SJSA1 (cell line): ENCODE results near the gene NRCAM. TPM values are rescaled to one million over a fixed set of nuclear protein-coding genes. Genes with fewer than 3 reads are reported as not detected.

Source experiments
- DNase-seq, 2 experiments: peaks; one replicate each; pipeline ENCODE4 v3.0.0-alpha.2; 2015 to 2020; ENCODE audit warnings: low spot score in 2 of 2, low read depth in 1 of 2
- H3K27ac ChIP-seq: fragments of 250-450 bp; sonication (Bioruptor Pico); 2 replicates; pipeline ENCODE4 v1.5.1; 2020; ENCODE audit warnings: mild to moderate bottlenecking, moderate library complexity
- H3K27me3 ChIP-seq: fragments of 250-450 bp; sonication (Bioruptor Pico); replicated peaks from 2 replicates; pipeline ENCODE4 v1.5.1; 2020; ENCODE audit warnings: mild to moderate bottlenecking, moderate library complexity
- H3K36me3 ChIP-seq: fragments of 250-450 bp; sonication (Bioruptor Pico); 2 replicates; pipeline ENCODE4 v1.5.1; 2020; ENCODE audit warnings: mild to moderate bottlenecking
- H3K4me1 ChIP-seq: fragments of 250-450 bp; sonication (Bioruptor Pico); replicated peaks from 2 replicates; pipeline ENCODE4 v1.6.1; 2021; ENCODE audit warnings: mild to moderate bottlenecking
- H3K4me3 ChIP-seq: fragments of 250-450 bp; sonication (Bioruptor Pico); 2 replicates; pipeline ENCODE4 v1.5.1; 2020; ENCODE audit warnings: mild to moderate bottlenecking
- H3K9me3 ChIP-seq: fragments of 250-450 bp; sonication (Bioruptor Pico); replicated peaks from 2 replicates; pipeline ENCODE4 v1.5.1; 2020; ENCODE audit warnings: mild to moderate bottlenecking
- total RNA-seq: library from RNA; depleted of rRNA; stranded (reverse); fragments of >200 nt; shearing (Covaris generic); gene quantifications from 2 replicates; pipeline ENCODE4 v1.2.3, GENCODE V29; 2014

Gene NRCAM
- total RNA-seq, 1 experiment from 2014 or later = not detected

DNA sequence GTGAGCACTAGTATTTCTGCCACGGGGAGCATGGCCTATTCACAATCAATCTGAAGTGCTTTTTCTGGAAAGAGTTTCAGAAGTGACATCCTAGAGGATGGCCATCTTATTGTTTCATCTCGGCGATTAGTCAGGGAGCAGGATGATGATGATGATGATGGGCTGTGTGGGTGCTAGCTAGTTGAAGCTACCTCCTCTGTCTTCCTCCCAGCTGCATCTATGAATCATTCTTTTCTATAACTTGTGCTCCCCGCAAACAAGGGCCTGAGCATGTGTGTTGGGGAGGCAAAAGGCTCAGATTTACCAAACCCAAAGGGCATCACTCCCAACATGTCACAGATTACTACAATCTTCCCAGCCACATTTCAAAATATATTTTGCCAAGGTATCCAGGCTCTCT is 207.4 kb downstream of the NRCAM start:
- Histone ChIP-seq H3K4me3 (no peak overlapping the region), H3K9me3 (no peaks in the 10 kb centered on the region), H3K36me3 (no peaks in the 10 kb centered on the region), H3K4me1 (peaks cover 15% of the 10 kb centered on the region), H3K27me3 (no peaks in the 10 kb centered on the region), H3K27ac (no peak overlapping the region)
- no peak for DNase-seq

DNA sequence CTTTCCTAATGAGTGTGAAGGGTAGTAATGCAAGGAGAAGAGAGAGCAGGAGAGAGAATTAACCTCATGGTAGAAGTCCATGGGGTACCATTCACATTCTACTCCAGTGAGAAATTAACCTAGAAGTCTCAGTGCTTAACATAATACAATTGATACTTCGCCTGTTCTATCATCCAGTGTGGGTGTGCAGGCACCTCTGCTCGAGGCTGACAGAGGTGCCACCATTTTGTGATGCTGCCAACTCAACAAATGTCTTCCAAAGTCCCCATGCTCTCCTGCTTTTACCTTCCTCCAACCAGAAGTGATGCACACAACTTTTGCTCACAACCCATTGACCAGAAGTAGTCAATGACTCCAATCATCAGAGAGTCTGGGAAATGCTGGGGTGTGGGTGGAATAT is 207.8 kb downstream of the NRCAM start:
- no peaks in the 10 kb centered on the region for H3K36me3 ChIP-seq
- no peak overlapping the region for H3K27ac ChIP-seq
- H3K4me3 ChIP-seq = no peak overlapping the region
- DNase-seq = no peak
- H3K4me1 ChIP-seq = peaks cover 15% of the 10 kb centered on the region
- H3K9me3 ChIP-seq = no peaks in the 10 kb centered on the region
- H3K27me3 ChIP-seq = no peaks in the 10 kb centered on the region

DNA sequence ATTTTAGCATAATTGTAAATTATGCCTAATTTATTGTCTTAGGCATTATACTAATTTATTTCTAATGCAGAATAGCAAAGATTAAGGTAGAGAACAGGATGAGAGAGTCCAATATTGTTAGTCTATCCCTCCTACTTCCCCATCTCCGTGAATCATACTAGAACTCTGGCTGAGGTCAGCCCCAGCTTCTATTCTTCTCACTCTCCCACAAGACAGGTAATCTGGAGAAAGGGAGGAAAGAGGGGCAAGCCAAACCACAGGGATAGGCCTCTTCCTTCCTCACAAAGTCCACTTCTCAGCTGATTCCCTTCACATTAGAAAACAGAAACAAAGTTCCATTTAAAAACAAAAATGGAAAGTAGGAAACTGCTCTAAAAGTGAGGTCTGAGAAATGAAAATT is 208.6 kb downstream of the NRCAM start:
- Histone ChIP-seq H3K4me3 (no peak overlapping the region), H3K4me1 (peaks cover 15% of the 10 kb centered on the region), H3K27me3 (no peaks in the 10 kb centered on the region), H3K27ac (no peak overlapping the region), H3K9me3 (no peaks in the 10 kb centered on the region), H3K36me3 (no peaks in the 10 kb centered on the region)
- no peak for DNase-seq

- H3K4me1 ChIP-seq = peaks cover 15% of the 10 kb centered on the region
- no peaks in the 10 kb centered on the region for H3K9me3 ChIP-seq
- no peaks in the 10 kb centered on the region for H3K36me3 ChIP-seq
- no peak overlapping the region for H3K4me3 ChIP-seq
- H3K27me3 ChIP-seq = no peaks in the 10 kb centered on the region
- peak; percentile 76 to 77 for DNase-seq
- H3K27ac ChIP-seq = peak overlapping the region; percentile 75
Measured at GRCh38 chr7:108246227-108246837, 209.9 kb downstream of the NRCAM start.

DNA sequence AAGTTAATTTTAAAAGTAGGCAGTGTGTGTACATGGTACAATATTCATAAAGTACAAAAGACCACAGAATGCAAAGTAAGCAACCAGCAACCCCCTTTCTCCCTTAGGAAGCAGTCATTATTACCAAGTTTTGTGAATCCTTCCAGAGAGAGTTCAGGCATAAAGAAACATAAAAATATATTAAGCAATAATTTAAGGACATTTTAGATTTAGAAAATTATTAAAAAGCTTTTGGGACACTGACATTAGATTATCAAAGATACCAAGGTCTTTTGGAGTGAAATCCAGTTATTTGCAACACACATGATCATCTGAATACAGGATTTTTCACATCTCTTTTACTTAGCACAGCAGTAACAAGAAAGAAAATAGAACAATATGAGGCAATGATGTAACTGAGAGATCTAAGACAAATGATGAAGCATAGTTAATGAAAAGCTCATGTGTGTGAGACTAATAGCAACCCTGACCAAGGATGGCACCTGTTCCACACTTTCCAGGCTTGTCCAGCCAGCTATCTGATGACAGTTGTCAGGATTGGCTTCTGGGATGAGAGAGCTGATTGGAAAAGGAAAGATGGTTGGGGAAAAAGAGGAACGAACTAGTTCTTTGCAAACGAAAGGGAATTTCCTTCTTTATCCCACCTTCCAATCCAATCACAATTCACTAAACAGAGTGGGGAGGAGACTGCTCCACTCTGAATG is 210.6 kb downstream of the NRCAM start:
- peak overlapping the region; percentile 75 for H3K27ac ChIP-seq
- H3K4me3 ChIP-seq = no peak overlapping the region
- H3K9me3 ChIP-seq = no peaks in the 10 kb centered on the region
- H3K4me1 ChIP-seq = peaks cover 15% of the 10 kb centered on the region
- H3K27me3 ChIP-seq = no peaks in the 10 kb centered on the region
- H3K36me3 ChIP-seq = no peaks in the 10 kb centered on the region
- DNase-seq = no peak

DNA sequence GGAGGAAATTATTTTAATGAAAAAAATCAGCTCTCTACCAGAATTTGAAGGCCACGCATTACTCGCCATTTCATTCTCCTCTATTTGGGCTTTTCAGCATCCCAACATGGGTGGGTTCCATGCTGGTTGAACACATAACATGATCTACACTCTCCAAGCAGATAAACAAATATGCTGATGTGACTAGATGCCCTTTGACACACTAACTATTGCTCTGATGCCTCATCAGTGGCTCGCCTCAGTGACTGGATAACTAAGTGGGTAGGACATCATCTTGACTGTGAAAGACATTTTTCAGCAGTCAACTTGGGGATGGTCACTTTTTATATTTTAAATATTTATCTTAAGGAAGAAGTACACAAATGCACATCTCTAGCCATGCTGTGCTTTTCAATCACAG is 212.1 kb downstream of the NRCAM start:
- H3K27ac ChIP-seq = no peak overlapping the region

DNA sequence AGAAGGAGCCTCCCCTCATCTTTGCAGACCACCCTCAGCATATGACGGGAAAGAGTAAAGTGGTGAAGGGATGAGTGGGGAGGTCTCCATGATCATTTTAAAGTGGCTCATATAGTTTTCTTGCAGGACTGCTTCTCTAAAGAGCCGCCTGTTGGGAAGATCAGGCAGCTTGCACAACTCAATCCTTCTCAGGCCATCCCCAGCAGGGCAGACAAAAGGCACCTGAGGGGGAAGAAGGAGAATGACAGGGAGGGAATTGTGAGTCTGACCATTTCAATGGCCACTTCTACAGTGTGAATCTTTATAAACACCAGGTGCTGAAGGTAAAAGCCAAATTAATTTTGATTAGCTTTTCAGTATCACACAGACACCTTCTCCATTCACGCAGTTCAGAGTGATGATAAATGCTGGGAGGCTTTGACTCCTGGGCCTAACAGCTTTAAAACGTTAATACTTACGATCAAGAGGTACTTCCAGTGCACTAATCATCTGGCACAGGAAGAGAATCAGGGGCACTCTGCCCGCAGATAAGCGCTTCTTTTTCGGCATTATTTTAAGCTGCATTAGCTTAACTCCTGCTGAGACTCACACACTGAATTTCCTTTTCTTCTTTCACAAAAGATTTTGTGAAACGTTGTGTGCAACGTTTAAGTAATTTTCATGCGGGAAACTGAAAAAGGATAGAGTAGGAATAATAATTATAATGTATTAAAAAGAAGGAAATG is 216.6 kb downstream of the NRCAM start:
- DNase-seq = no peak
- no peaks in the 10 kb centered on the region for H3K27me3 ChIP-seq
- H3K4me1 ChIP-seq = no peaks in the 10 kb centered on the region
- no peaks in the 10 kb centered on the region for H3K36me3 ChIP-seq
- no peaks in the 10 kb centered on the region for H3K9me3 ChIP-seq
- H3K27ac ChIP-seq = no peak overlapping the region
- no peak overlapping the region for H3K4me3 ChIP-seq

More for the DNA sequence above, 212.1 kb downstream of the NRCAM start:
- no peaks in the 10 kb centered on the region for H3K36me3 ChIP-seq
- H3K4me3 ChIP-seq = no peak overlapping the region
- no peaks in the 10 kb centered on the region for H3K9me3 ChIP-seq
- no peak for DNase-seq
- peaks cover 15% of the 10 kb centered on the region for H3K4me1 ChIP-seq
- H3K27me3 ChIP-seq = no peaks in the 10 kb centered on the region

- no peak for DNase-seq
- Histone ChIP-seq H3K27ac (no peak overlapping the region), H3K36me3 (no peaks in the 10 kb centered on the region), H3K27me3 (no peaks in the 10 kb centered on the region), H3K4me1 (peaks cover 6% of the 10 kb centered on the region), H3K9me3 (no peaks in the 10 kb centered on the region), H3K4me3 (no peak overlapping the region)
Measured at GRCh38 chr7:108236681-108237415, 219.4 kb downstream of the NRCAM start.

GRCh38 chr7:108235451-108236061 is 220.7 kb downstream of the NRCAM start:
- no peaks in the 10 kb centered on the region for H3K36me3 ChIP-seq
- H3K4me3 ChIP-seq = no peak overlapping the region
- no peaks in the 10 kb centered on the region for H3K27me3 ChIP-seq
- no peak overlapping the region for H3K27ac ChIP-seq
- no peak for DNase-seq
- H3K9me3 ChIP-seq = no peaks in the 10 kb centered on the region
- peaks cover 6% of the 10 kb centered on the region for H3K4me1 ChIP-seq

GRCh38 chr7:108234971-108235450 is 221.2 kb downstream of the NRCAM start:
- Histone ChIP-seq H3K4me3 (no peak overlapping the region), H3K27ac (no peak overlapping the region), H3K36me3 (no peaks in the 10 kb centered on the region), H3K4me1 (peaks cover 6% of the 10 kb centered on the region), H3K27me3 (no peaks in the 10 kb centered on the region), H3K9me3 (no peaks in the 10 kb centered on the region)
- DNase-seq = no peak

GRCh38 chr7:108234281-108234680 is 222.0 kb downstream of the NRCAM start:
- Histone ChIP-seq H3K4me3 (no peak overlapping the region), H3K9me3 (no peaks in the 10 kb centered on the region), H3K36me3 (no peaks in the 10 kb centered on the region), H3K27me3 (no peaks in the 10 kb centered on the region), H3K27ac (no peak overlapping the region), H3K4me1 (peaks cover 6% of the 10 kb centered on the region)
- no peak for DNase-seq

- no peak overlapping the region for H3K4me3 ChIP-seq
- peaks cover 6% of the 10 kb centered on the region for H3K4me1 ChIP-seq
- H3K27me3 ChIP-seq = no peaks in the 10 kb centered on the region
- DNase-seq = no peak
- no peaks in the 10 kb centered on the region for H3K36me3 ChIP-seq
- H3K9me3 ChIP-seq = no peaks in the 10 kb centered on the region
- H3K27ac ChIP-seq = no peak overlapping the region
Measured at GRCh38 chr7:108232076-108232475, 224.2 kb downstream of the NRCAM start.

GRCh38 chr7:108231221-108231620 is 225.0 kb downstream of the NRCAM start:
- H3K4me3 ChIP-seq = no peak overlapping the region
- H3K27me3 ChIP-seq = no peaks in the 10 kb centered on the region
- no peak overlapping the region for H3K27ac ChIP-seq
- no peak for DNase-seq
- no peaks in the 10 kb centered on the region for H3K36me3 ChIP-seq
- H3K9me3 ChIP-seq = no peaks in the 10 kb centered on the region
- peaks cover 6% of the 10 kb centered on the region for H3K4me1 ChIP-seq
